Astrocyte (in vitro differentiated cells and primary cell): Measurements from ENCODE around the gene THAP2.

Experiments used
- EZH2 ChIP-seq: IDR thresholded peaks from 2 replicates; pipeline ENCODE4 v1.6.1; 2012; ENCODE audit warnings: mild to moderate bottlenecking, low read length, inconsistent platforms; ENCODE audit not compliant: insufficient read depth
- TF ChIP-seq, protein P1 (sequence below): IDR thresholded peaks from 2 replicates; pipeline ENCODE4 v1.5.1; 2011; ENCODE audit warnings: low read depth, mild to moderate bottlenecking, inconsistent platforms, low read length, moderate library complexity; ENCODE audit not compliant: insufficient read depth

DNA sequence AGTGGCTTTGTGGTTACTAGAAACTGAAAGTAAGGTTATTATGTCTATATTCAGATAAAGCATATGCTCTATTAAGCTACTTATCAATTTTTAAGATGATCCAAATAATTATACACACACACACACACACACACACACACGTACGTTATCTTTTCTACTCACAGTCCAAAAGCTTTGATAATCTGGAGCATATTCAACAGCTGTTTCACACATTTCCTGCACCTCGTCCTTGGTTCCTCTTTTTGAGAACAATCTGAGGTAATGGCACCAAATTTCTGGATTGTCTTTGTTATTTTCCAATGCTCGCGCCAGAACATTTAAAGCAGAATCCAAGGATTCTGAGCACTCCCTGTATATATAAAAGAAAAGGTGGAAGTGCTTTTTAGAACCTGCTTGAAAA lies 38.0 kb upstream of the THAP2 start:
- TF ChIP-seq, protein P1, sequence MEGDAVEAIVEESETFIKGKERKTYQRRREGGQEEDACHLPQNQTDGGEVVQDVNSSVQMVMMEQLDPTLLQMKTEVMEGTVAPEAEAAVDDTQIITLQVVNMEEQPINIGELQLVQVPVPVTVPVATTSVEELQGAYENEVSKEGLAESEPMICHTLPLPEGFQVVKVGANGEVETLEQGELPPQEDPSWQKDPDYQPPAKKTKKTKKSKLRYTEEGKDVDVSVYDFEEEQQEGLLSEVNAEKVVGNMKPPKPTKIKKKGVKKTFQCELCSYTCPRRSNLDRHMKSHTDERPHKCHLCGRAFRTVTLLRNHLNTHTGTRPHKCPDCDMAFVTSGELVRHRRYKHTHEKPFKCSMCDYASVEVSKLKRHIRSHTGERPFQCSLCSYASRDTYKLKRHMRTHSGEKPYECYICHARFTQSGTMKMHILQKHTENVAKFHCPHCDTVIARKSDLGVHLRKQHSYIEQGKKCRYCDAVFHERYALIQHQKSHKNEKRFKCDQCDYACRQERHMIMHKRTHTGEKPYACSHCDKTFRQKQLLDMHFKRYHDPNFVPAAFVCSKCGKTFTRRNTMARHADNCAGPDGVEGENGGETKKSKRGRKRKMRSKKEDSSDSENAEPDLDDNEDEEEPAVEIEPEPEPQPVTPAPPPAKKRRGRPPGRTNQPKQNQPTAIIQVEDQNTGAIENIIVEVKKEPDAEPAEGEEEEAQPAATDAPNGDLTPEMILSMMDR = no peak
- no peak for TF ChIP-seq EZH2
